Uterus (tissue), 4 donors: ENCODE measurements around the gene TCF12. TPM values are rescaled to one million over a fixed set of nuclear protein-coding genes. Genes with fewer than 3 reads are reported as not detected.
A peak's percentile ranks its signal among the peaks of the same experiment; 100 is the strongest.

ENCODE experiments used
- DNase-seq, 2 donors: peaks; one replicate each; pipeline ENCODE4 v3.0.0-alpha.2; 2019 to 2020
- H3K27ac ChIP-seq, 2 donors: fragments of 200-600 bp; sonication (generic); 1 replicate in 1 of 2; 2 replicates in 1 of 2; pipeline ENCODE4 v1.5.1; 2016 to 2018
- H3K27me3 ChIP-seq, 2 donors: fragments of 200-600 bp; sonication (generic); one replicate each; pipeline ENCODE4 v1.5.1; 2018 to 2019; ENCODE audit warnings: control low read depth in 1 of 2
- H3K36me3 ChIP-seq, 2 donors: fragments of 200-600 bp; sonication (generic); one replicate each; pipeline ENCODE4 v1.5.1; 2019; ENCODE audit warnings: control low read depth in 1 of 2
- H3K4me1 ChIP-seq, 2 donors: fragments of 200-600 bp; sonication (generic); one replicate each; pipeline ENCODE4 v1.5.1; 2018 to 2019; ENCODE audit warnings: control low read depth in 1 of 2
- H3K4me3 ChIP-seq, 2 donors: fragments of 200-600 bp; sonication (generic); 1 replicate in 1 of 2; 2 replicates in 1 of 2; pipeline ENCODE4 v1.5.1; 2018 to 2019; ENCODE audit warnings: mild to moderate bottlenecking in 1 of 2
- H3K9me3 ChIP-seq, 2 donors: fragments of 200-600 bp; sonication (generic); one replicate each; pipeline ENCODE4 v1.5.1; 2019; ENCODE audit warnings: control low read depth in 1 of 2
- CTCF ChIP-seq, 4 experiments: fragments of 200-600 bp in 2 of 4; fragments of 450-650 bp in 2 of 4; sonication (generic) in 2 of 4; IDR thresholded peaks; one replicate each; pipeline ENCODE4 v1.5.1; 2016 to 2019; ENCODE audit warnings: antibody characterized with exemption in 4 of 4, mild to moderate bottlenecking in 2 of 4, moderate library complexity in 1 of 4
- POLR2A ChIP-seq, 2 donors: fragments of 450-650 bp; IDR thresholded peaks; one replicate each; pipeline ENCODE4 v1.6.1; 2016; ENCODE audit warnings: antibody characterized with exemption in 2 of 2, mild to moderate bottlenecking in 1 of 2, moderate library complexity in 1 of 2
- intact Hi-C: fragments of 100-400 bp; cut with DNase I; formaldehyde crosslinking; loops from one replicate; pipeline ENCODE4 v1.15.1; 2023; ENCODE audit warnings: low total_unique reads
- total RNA-seq, 4 donors: library from RNA; depleted of rRNA in 3 of 4; stranded (reverse); fragments of >200 nt in 3 of 4; gene quantifications; one replicate each; pipeline versions ENCODE4 v1.1.0 to v1.2.4, GENCODE V29; 2014 to 2023
- donor health status: DM: yes; HTN: yes; CAD: no.

The TCF12 gene
- total RNA-seq, 4 donors from 2014 or later: 109 to 361 (median 196) TPM

- H3K36me3 ChIP-seq: no peaks in the 10 kb centered on the region
- no peaks in the 10 kb centered on the region for H3K9me3 ChIP-seq
- no peak for DNase-seq
- TF ChIP-seq CTCF (IDR thresholded peaks at IDR 0.05) (no peak), POLR2A (IDR thresholded peaks at IDR 0.05) (no peak)
- peak overlapping the region in 1 of 2 donors; percentile 36 for H3K27ac ChIP-seq
- peaks cover 0 to 3% of the 10 kb centered on the region in 2 donors for H3K4me1 ChIP-seq
- no peaks in the 10 kb centered on the region for H3K27me3 ChIP-seq
- no peak overlapping the region for H3K4me3 ChIP-seq
- intact Hi-C loops: no loop called here
Observed at GRCh38 chr15:57183614-57184344, 265.3 kb downstream of the TCF12 start.

- Histone ChIP-seq H3K27me3 (no peaks in the 10 kb centered on the region), H3K27ac (no peak overlapping the region), H3K4me3 (no peak overlapping the region), H3K4me1 (peaks cover 0 to 3% of the 10 kb centered on the region in 2 donors), H3K9me3 (no peaks in the 10 kb centered on the region), H3K36me3 (no peaks in the 10 kb centered on the region)
- no peak for TF ChIP-seq CTCF (IDR thresholded peaks at IDR 0.05)
- no peak for TF ChIP-seq POLR2A (IDR thresholded peaks at IDR 0.05)
- DNase-seq: no peak
- intact Hi-C loops: no loop called here
Observed at GRCh38 chr15:57184502-57184901, 266.1 kb downstream of the TCF12 start.

GRCh38 chr15:57185507-57186074 lies 267.1 kb downstream of the TCF12 start:
- Histone ChIP-seq H3K36me3 (no peaks in the 10 kb centered on the region), H3K4me1 (peaks cover 0 to 3% of the 10 kb centered on the region in 2 donors), H3K9me3 (no peaks in the 10 kb centered on the region), H3K27me3 (no peaks in the 10 kb centered on the region), H3K4me3 (no peak overlapping the region), H3K27ac (no peak overlapping the region)
- TF ChIP-seq POLR2A (IDR thresholded peaks at IDR 0.05) (no peak), CTCF (IDR thresholded peaks at IDR 0.05) (no peak)
- intact Hi-C loops: no loop called here
- DNase-seq: no peak

GRCh38 chr15:57189466-57189865 lies 271.0 kb downstream of the TCF12 start:
- H3K4me1 ChIP-seq: no peaks in the 10 kb centered on the region
- H3K9me3 ChIP-seq: no peaks in the 10 kb centered on the region
- no peak for DNase-seq
- no peaks in the 10 kb centered on the region for H3K27me3 ChIP-seq
- intact Hi-C loops: no loop called here
- no peak overlapping the region for H3K4me3 ChIP-seq
- no peaks in the 10 kb centered on the region for H3K36me3 ChIP-seq
- H3K27ac ChIP-seq: no peak overlapping the region
- no peak for TF ChIP-seq POLR2A (IDR thresholded peaks at IDR 0.05)

- Histone ChIP-seq H3K27ac (no peak overlapping the region), H3K4me3 (no peak overlapping the region), H3K36me3 (no peaks in the 10 kb centered on the region), H3K4me1 (no peaks in the 10 kb centered on the region), H3K27me3 (no peaks in the 10 kb centered on the region), H3K9me3 (no peaks in the 10 kb centered on the region)
- intact Hi-C loops: no loop called here
- no peak for TF ChIP-seq POLR2A (IDR thresholded peaks at IDR 0.05)
- no peak for TF ChIP-seq CTCF (IDR thresholded peaks at IDR 0.05)
- no peak for DNase-seq
Observed at GRCh38 chr15:57190208-57190607, 271.8 kb downstream of the TCF12 start.
